HFFc6 (cell line): Measurements from ENCODE around the gene DUSP1. TPM values are rescaled to one million over a fixed set of nuclear protein-coding genes. Genes with fewer than 3 reads are reported as not detected.
A peak's percentile ranks its signal among the peaks of the same experiment; 100 is the strongest.

Experiments used
- DNase-seq: peaks from one replicate; pipeline ENCODE4 v3.0.0-alpha.2; 2018
- H3K27ac Mint-ChIP-seq: 2 replicates; pipeline ENCODE4 v1.8.0; 2020; ENCODE audit warnings: mild to moderate bottlenecking, mixed read lengths
- H3K27me3 Mint-ChIP-seq: 2 replicates; pipeline ENCODE4 v1.8.0; 2021; ENCODE audit warnings: mild to moderate bottlenecking, moderate library complexity, mixed read lengths; ENCODE audit not compliant: insufficient read depth
- H3K36me3 Mint-ChIP-seq: 2 replicates; pipeline ENCODE4 v1.8.0; 2021; ENCODE audit warnings: low read depth, mixed read lengths
- H3K4me1 Mint-ChIP-seq: 2 replicates; pipeline ENCODE4 v1.8.0; 2020; ENCODE audit warnings: low read depth, mixed read lengths
- H3K4me3 Mint-ChIP-seq: 2 replicates; pipeline ENCODE4 v1.8.0; 2020; ENCODE audit warnings: mild to moderate bottlenecking, moderate library complexity, mixed read lengths
- H3K9me3 Mint-ChIP-seq: 2 replicates; pipeline ENCODE4 v1.8.0; 2020; ENCODE audit warnings: mild to moderate bottlenecking, mixed read lengths
- total RNA-seq, 6 experiments: library from RNA; stranded (reverse); fragmentation: NEBNext Ultra II Directional; extraction: Animal tissue kit (Norgen Biotek cat#: 25700); gene quantifications; 2 replicates in 1 of 6; 3 replicates in 5 of 6; pipeline ENCODE4 v1.2.3, GENCODE V29; 2021
- TF ChIP-seq, protein P1 (sequence below): fragments of 200-600 bp; sonication (generic); IDR thresholded peaks from 2 replicates; pipeline ENCODE4 v1.5.0; 2021; ENCODE audit warnings: antibody characterized with exemption, mild to moderate bottlenecking

DUSP1 gene
- total RNA-seq, 6 experiments from 2014 or later, result 213 to 319 (median 307) TPM

GRCh38 chr5:172743112-172743959 is 27.7 kb downstream of the DUSP1 start:
- no peak overlapping the region for H3K27ac Mint-ChIP-seq
- TF ChIP-seq, protein P1, sequence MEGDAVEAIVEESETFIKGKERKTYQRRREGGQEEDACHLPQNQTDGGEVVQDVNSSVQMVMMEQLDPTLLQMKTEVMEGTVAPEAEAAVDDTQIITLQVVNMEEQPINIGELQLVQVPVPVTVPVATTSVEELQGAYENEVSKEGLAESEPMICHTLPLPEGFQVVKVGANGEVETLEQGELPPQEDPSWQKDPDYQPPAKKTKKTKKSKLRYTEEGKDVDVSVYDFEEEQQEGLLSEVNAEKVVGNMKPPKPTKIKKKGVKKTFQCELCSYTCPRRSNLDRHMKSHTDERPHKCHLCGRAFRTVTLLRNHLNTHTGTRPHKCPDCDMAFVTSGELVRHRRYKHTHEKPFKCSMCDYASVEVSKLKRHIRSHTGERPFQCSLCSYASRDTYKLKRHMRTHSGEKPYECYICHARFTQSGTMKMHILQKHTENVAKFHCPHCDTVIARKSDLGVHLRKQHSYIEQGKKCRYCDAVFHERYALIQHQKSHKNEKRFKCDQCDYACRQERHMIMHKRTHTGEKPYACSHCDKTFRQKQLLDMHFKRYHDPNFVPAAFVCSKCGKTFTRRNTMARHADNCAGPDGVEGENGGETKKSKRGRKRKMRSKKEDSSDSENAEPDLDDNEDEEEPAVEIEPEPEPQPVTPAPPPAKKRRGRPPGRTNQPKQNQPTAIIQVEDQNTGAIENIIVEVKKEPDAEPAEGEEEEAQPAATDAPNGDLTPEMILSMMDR, result no peak
- no peak for DNase-seq
- peaks cover 18% of the 10 kb centered on the region for H3K4me1 Mint-ChIP-seq
- H3K9me3 Mint-ChIP-seq, result peaks cover 16% of the 10 kb centered on the region
- H3K4me3 Mint-ChIP-seq, result no peak overlapping the region
- no peaks in the 10 kb centered on the region; the same call in 1 of the 2 replicates for H3K27me3 Mint-ChIP-seq
- H3K36me3 Mint-ChIP-seq, result peaks cover 15% of the 10 kb centered on the region

DNA sequence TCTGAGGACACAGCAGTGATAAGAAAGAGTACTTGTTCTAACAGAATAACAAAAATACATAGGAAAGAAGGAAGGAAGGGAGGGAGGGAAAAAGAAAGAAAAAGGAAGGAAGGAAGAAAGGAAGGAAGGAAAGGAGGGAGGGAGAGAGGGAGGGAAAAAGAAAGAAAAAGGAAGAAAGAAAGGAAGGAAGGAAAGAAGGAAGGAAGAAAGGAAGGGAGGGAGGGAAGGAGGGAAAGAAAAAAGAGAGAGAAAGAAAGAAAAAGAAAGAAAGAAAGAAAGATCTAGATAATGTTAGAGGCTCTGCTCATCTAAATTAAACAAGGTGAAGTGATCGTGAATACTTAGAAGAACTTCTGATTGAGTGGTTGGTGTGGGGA is 29.8 kb downstream of the DUSP1 start:
- DNase-seq, result no peak
- Mint-ChIP-seq H3K36me3 (0 out of 2 replicates have a peak, but pooled peaks cover 7% of the 10 kb centered on the region), H3K27ac (peak overlapping the region; percentile 98), H3K9me3 (no peaks in the 10 kb centered on the region), H3K4me3 (peak overlapping the region; percentile 65), H3K4me1 (peaks cover 18% of the 10 kb centered on the region), H3K27me3 (no peaks in the 10 kb centered on the region; the same call in 1 of the 2 replicates)
- TF ChIP-seq, protein P1, result no peak

DNA sequence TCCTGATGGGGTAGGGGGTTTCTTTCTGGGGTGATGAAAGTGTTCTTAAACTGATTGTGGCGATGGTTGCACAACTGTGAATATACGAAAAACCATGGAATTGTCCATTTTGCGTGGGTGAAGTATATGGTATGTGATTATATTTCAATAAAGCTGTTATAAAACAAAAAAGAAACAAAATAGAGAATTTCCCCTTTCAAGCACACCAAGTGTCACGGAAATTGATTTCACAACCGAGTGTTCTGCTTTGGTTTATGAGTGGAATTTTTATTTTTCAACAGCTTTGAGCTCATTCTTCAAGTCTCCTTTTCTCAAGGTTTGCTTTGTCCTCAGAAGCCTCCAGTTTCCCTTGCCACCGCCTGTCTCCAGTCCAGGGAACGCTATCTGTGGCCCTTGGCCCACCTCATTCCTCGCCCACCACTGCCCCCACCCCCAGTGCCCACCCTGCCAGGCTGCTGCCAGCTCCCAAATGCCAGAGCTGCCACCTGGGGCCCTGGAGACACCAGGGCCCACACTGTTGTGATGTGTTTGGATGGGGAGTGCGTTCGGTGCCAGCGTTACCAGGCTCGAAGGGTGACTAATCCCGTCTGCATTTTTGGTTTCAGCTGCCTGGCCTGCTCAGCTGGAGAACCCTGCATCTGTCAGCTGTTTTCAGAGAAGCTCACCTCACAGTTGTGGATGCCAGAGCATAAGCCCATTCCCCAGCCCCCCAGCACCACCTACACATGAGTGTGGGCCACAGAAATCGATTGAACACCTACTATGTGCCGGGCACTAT is 30.4 kb downstream of the DUSP1 start:
- DNase-seq, result peak; percentile 92
- Mint-ChIP-seq H3K4me3 (peak overlapping the region; percentile 65), H3K4me1 (peaks cover 18% of the 10 kb centered on the region), H3K36me3 (0 out of 2 replicates have a peak, but pooled peaks cover 4% of the 10 kb centered on the region), H3K27ac (peak overlapping the region; percentile 98), H3K27me3 (no peaks in the 10 kb centered on the region; the same call in 1 of the 2 replicates), H3K9me3 (no peaks in the 10 kb centered on the region)
- TF ChIP-seq, protein P1, result no peak

DNA sequence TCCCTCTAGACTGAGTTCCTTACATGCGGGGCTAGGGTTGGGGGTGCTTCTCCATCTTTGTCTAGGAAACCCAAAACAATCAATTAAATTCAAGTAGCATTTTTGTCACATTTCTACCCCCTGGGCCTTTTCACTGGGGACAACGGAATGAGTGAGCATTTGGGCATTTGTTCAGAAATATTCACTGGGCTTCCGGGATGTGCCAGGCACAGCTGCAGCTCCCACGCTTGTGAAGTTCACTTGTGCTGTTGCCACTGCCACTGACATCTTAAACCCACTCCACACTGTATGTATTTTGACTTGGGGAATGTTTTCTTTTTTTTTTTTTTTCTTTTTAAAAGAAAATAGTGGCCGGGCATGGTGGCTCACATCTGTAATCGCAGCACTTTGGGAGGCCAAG is 31.6 kb downstream of the DUSP1 start:
- Mint-ChIP-seq H3K4me3 (no peak overlapping the region), H3K27me3 (no peaks in the 10 kb centered on the region), H3K27ac (peak overlapping the region; percentile 36; the same call in 1 of the 2 replicates), H3K4me1 (peaks cover 26% of the 10 kb centered on the region), H3K9me3 (no peaks in the 10 kb centered on the region), H3K36me3 (no peaks in the 10 kb centered on the region)
- no peak for DNase-seq
- TF ChIP-seq, protein P1, result no peak

GRCh38 chr5:172736508-172737135 is 34.4 kb downstream of the DUSP1 start:
- Mint-ChIP-seq H3K9me3 (no peaks in the 10 kb centered on the region), H3K27me3 (peaks cover 3% of the 10 kb centered on the region), H3K36me3 (no peaks in the 10 kb centered on the region), H3K4me3 (no peak overlapping the region), H3K27ac (peak overlapping the region; percentile 26; the same call in 1 of the 2 replicates), H3K4me1 (peaks cover 48% of the 10 kb centered on the region)
- no peak for DNase-seq
- TF ChIP-seq, protein P1, result no peak
